Fibroblast of lung (primary cell): Measurements from ENCODE around the gene TCERG1L. TPM values are rescaled to one million over a fixed set of nuclear protein-coding genes. Genes with fewer than 3 reads are reported as not detected.

Experiments used
- DNase-seq, 2 donors: peaks; one replicate each; pipeline versions ENCODE4 v3.0.0 to v3.0.0-alpha.2; 2010; ENCODE audit warnings: low read depth in 2 of 2
- H2AFZ ChIP-seq: 2 replicates; pipeline ENCODE4 v1.5.1; 2012; ENCODE audit warnings: low read length, control low read depth, inconsistent platforms
- H3K27ac ChIP-seq: 2 replicates; pipeline ENCODE4 v1.5.1; 2011; ENCODE audit warnings: low read length, control low read depth; ENCODE audit not compliant: insufficient read depth
- H3K27me3 ChIP-seq: 2 replicates; pipeline ENCODE4 v1.5.1; 2011; ENCODE audit warnings: mild to moderate bottlenecking, low read length; ENCODE audit not compliant: control insufficient read depth, insufficient read depth
- H3K36me3 ChIP-seq: 2 replicates; pipeline ENCODE4 v1.5.1; 2011; ENCODE audit warnings: low read length; ENCODE audit not compliant: control insufficient read depth, insufficient read depth
- H3K4me1 ChIP-seq: 2 replicates; pipeline ENCODE4 v1.5.1; 2011; ENCODE audit warnings: low read length; ENCODE audit not compliant: control insufficient read depth, insufficient read depth; ENCODE audit errors: extremely low read depth
- H3K4me2 ChIP-seq: 2 replicates; pipeline ENCODE4 v1.5.1; 2011; ENCODE audit warnings: low read length, control low read depth; ENCODE audit not compliant: insufficient read depth; ENCODE audit errors: extremely low read depth
- H3K4me3 ChIP-seq, 4 experiments: fragments of 200-600 bp in 1 of 4; sonication (generic) in 1 of 4; replicated peaks in 1 of 4; 2 replicates each; pipeline ENCODE4 v1.5.1; 2011 to 2016; ENCODE audit warnings: low read length in 4 of 4, low read depth in 3 of 4, mild to moderate bottlenecking in 3 of 4, control low read depth in 2 of 4, inconsistent platforms in 1 of 4, mixed read lengths in 1 of 4; ENCODE audit not compliant: insufficient read depth in 1 of 4; ENCODE audit errors: control extremely low read depth in 1 of 4
- H3K79me2 ChIP-seq: 2 replicates; pipeline ENCODE4 v1.5.1; 2012; ENCODE audit warnings: mild to moderate bottlenecking, low read length, inconsistent platforms; ENCODE audit not compliant: control insufficient read depth, insufficient read depth
- H3K9ac ChIP-seq: 2 replicates; pipeline ENCODE4 v1.5.1; 2011; ENCODE audit warnings: mild to moderate bottlenecking, low read length, control low read depth; ENCODE audit not compliant: insufficient read depth
- H3K9me3 ChIP-seq: 2 replicates; pipeline ENCODE4 v1.5.1; 2012; ENCODE audit warnings: low read depth, low read length; ENCODE audit not compliant: control insufficient read depth, insufficient read depth
- H4K20me1 ChIP-seq: 2 replicates; pipeline ENCODE4 v1.5.1; 2011; ENCODE audit warnings: low read length; ENCODE audit not compliant: control insufficient read depth, insufficient read depth; ENCODE audit errors: extremely low read depth
- EZH2 ChIP-seq: IDR thresholded peaks from 2 replicates; pipeline ENCODE4 v1.5.1; 2012; ENCODE audit warnings: low read length, control low read depth, mild to moderate bottlenecking; ENCODE audit errors: missing control alignments
- polyA plus RNA-seq, 2 donors: library from polyadenylated mRNA; depleted of rRNA in 1 of 2; stranded (reverse) in 1 of 2; unstranded in 1 of 2; fragments of >200 nt; gene quantifications; 2 replicates each; pipeline ENCODE4 v1.2.1, GENCODE V29; 2011 to 2012; ENCODE audit warnings: missing spikeins in 1 of 2
- total RNA-seq: library from RNA; depleted of rRNA; stranded (reverse); fragments of >200 nt; gene quantifications from 2 replicates; pipeline ENCODE4 v1.2.1, GENCODE V29; 2014
- TF ChIP-seq, protein P1 (sequence below), 2 donors: IDR thresholded peaks in 1 of 2; conservative IDR thresholded peaks in 1 of 2; 1 replicate in 1 of 2; 2 replicates in 1 of 2; pipeline ENCODE4 v1.5.1; 2011 to 2012; ENCODE audit warnings: low read length in 2 of 2, control low read depth in 1 of 2, inconsistent platforms in 1 of 2, low read depth in 1 of 2, mild to moderate bottlenecking in 1 of 2

The TCERG1L gene
- total and polyA plus RNA-seq, 2 donors (not counting 1 experiment from before 2014, with no cell fraction given), result 0.02 TPM; not detected in 1

DNA sequence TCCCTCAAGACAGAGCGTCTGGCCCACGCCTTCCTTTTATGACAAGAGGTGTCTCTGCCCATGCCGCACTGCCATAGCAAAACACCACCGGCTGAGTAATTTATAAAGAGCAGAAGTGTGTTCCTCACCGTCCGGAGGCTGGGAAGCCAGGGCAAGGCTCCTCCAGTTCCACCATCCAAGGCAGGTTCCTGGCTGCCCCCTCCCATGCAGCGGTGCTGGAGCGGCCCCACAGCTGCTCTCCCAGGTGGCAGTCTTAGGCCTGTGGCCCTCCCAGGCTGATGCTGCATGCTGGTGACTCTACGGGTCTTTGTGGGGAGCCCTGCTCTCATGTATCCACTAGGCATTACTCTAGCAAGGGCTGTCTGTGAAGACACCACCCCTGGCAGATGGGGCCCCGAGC lies 113.1 kb downstream of the TCERG1L start:
- Histone ChIP-seq H3K4me3 (no peak overlapping the region), H3K79me2 (no peaks in the 10 kb centered on the region), H3K4me2 (no peak overlapping the region), H3K9me3 (no peaks in the 10 kb centered on the region), H3K4me1 (no peaks in the 10 kb centered on the region), H3K9ac (no peak overlapping the region), H2AFZ (no peak overlapping the region), H3K36me3 (no peaks in the 10 kb centered on the region), H3K27ac (no peak overlapping the region), H4K20me1 (no peaks in the 10 kb centered on the region), H3K27me3 (no peaks in the 10 kb centered on the region)
- TF ChIP-seq EZH2, result no peak
- TF ChIP-seq, protein P1, sequence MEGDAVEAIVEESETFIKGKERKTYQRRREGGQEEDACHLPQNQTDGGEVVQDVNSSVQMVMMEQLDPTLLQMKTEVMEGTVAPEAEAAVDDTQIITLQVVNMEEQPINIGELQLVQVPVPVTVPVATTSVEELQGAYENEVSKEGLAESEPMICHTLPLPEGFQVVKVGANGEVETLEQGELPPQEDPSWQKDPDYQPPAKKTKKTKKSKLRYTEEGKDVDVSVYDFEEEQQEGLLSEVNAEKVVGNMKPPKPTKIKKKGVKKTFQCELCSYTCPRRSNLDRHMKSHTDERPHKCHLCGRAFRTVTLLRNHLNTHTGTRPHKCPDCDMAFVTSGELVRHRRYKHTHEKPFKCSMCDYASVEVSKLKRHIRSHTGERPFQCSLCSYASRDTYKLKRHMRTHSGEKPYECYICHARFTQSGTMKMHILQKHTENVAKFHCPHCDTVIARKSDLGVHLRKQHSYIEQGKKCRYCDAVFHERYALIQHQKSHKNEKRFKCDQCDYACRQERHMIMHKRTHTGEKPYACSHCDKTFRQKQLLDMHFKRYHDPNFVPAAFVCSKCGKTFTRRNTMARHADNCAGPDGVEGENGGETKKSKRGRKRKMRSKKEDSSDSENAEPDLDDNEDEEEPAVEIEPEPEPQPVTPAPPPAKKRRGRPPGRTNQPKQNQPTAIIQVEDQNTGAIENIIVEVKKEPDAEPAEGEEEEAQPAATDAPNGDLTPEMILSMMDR (conservative IDR thresholded peaks at IDR 0.05 in 1 of 2, IDR thresholded peaks at IDR 0.05 in 1 of 2; ENCODE audit: low read depth in 1 of 2, low read length in 2 of 2), result no peak
- no peak for DNase-seq

DNA sequence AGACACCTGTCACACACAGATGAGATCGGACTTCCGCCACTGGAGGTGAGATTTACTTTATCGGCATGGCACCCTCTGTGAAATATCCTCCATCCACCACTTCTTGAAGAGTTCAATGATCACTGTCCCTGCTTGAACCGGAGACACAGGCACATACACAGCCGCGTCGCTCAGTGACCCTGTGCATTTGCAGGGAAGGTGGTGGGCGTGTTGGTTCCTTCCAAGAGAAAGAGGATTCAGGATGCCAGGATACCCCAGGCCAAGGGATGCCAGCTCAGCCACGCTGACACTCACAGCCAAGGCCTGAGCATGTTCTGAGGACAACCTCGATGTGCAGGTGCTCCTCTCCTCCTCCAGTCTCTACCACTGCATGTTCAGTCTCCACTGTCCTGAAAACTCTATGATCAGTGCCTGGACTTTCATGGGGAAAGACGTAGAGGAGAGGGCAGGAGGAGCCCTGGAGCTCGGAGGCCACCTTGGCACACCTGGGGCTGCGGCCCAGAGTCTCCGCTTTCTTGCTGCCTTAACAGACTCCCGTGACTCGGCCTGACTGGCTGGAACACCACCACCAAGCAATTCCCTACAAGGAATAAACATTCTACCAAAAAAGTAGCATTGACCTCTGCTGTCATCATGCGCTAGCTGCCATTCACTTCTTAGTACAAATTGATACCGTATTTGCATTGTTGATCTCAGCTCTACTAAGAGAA lies 115.2 kb downstream of the TCERG1L start:
- H3K27ac ChIP-seq, result no peak overlapping the region
- H4K20me1 ChIP-seq, result no peaks in the 10 kb centered on the region
- TF ChIP-seq, protein P1 (conservative IDR thresholded peaks at IDR 0.05 in 1 of 2, IDR thresholded peaks at IDR 0.05 in 1 of 2; ENCODE audit: low read depth in 1 of 2, low read length in 2 of 2), result no peak
- TF ChIP-seq EZH2, result no peak
- no peak overlapping the region for H3K9ac ChIP-seq
- H3K36me3 ChIP-seq, result no peaks in the 10 kb centered on the region
- DNase-seq, result no peak
- no peak overlapping the region for H3K4me3 ChIP-seq
- no peaks in the 10 kb centered on the region for H3K4me1 ChIP-seq
- no peaks in the 10 kb centered on the region for H3K79me2 ChIP-seq
- H2AFZ ChIP-seq, result no peak overlapping the region
- H3K4me2 ChIP-seq, result no peak overlapping the region
- no peaks in the 10 kb centered on the region for H3K27me3 ChIP-seq
- no peaks in the 10 kb centered on the region for H3K9me3 ChIP-seq

GRCh38 chr10:131195558-131196159 lies 115.9 kb downstream of the TCERG1L start:
- H3K9me3 ChIP-seq, result no peaks in the 10 kb centered on the region
- DNase-seq, result no peak
- TF ChIP-seq, protein P1 (conservative IDR thresholded peaks at IDR 0.05 in 1 of 2, IDR thresholded peaks at IDR 0.05 in 1 of 2; ENCODE audit: low read depth in 1 of 2, low read length in 2 of 2), result no peak
- no peak for TF ChIP-seq EZH2
- H3K9ac ChIP-seq, result no peak overlapping the region
- H4K20me1 ChIP-seq, result no peaks in the 10 kb centered on the region
- no peaks in the 10 kb centered on the region for H3K79me2 ChIP-seq
- H3K27ac ChIP-seq, result no peak overlapping the region
- no peaks in the 10 kb centered on the region for H3K36me3 ChIP-seq
- H3K4me3 ChIP-seq, result no peak overlapping the region
- no peaks in the 10 kb centered on the region for H3K4me1 ChIP-seq
- no peaks in the 10 kb centered on the region for H3K27me3 ChIP-seq
- H3K4me2 ChIP-seq, result no peak overlapping the region
- no peak overlapping the region for H2AFZ ChIP-seq
